Breast epithelium (tissue), 4 donors: ENCODE results near the gene OTUD7B. TPM values are rescaled to one million over a fixed set of nuclear protein-coding genes. Genes with fewer than 3 reads are reported as not detected.

Experiments
- DNase-seq, 2 donors: peaks; one replicate each; pipeline ENCODE4 v3.0.0-alpha.2; 2019; ENCODE audit warnings: low spot score in 2 of 2
- H3K27ac ChIP-seq, 2 donors: fragments of 200-600 bp; sonication (generic) in 1 of 2; one replicate each; pipeline ENCODE4 v1.5.1; 2016 to 2019; ENCODE audit warnings: mild to moderate bottlenecking in 1 of 2
- H3K27me3 ChIP-seq, 2 donors: fragments of 200-600 bp; sonication (generic) in 1 of 2; one replicate each; pipeline versions ENCODE4 v1.5.1 to v1.6.0; 2017 to 2019; ENCODE audit warnings: control low read depth in 1 of 2, mild to moderate bottlenecking in 1 of 2
- H3K36me3 ChIP-seq: fragments of 200-600 bp; one replicate; pipeline ENCODE4 v1.5.1; 2019
- H3K4me1 ChIP-seq, 2 donors: fragments of 200-600 bp; sonication (generic); one replicate each; pipeline ENCODE4 v1.5.1; 2016 to 2019; ENCODE audit warnings: control low read depth in 1 of 2
- H3K4me3 ChIP-seq, 3 donors: fragments of 200-600 bp; sonication (generic); 1 replicate in 2 of 3; 2 replicates in 1 of 3; pipeline ENCODE4 v1.5.1; 2016 to 2019; ENCODE audit warnings: mild to moderate bottlenecking in 3 of 3, moderate library complexity in 2 of 3
- H3K9me3 ChIP-seq, 2 donors: fragments of 200-600 bp; sonication (generic) in 1 of 2; one replicate each; pipeline ENCODE4 v1.5.1; 2016 to 2019; ENCODE audit warnings: control low read depth in 1 of 2
- CTCF ChIP-seq, 3 donors: fragments of 450-650 bp; IDR thresholded peaks; one replicate each; pipeline ENCODE4 v1.5.1; 2016 to 2017; ENCODE audit warnings: antibody characterized with exemption in 3 of 3, mild to moderate bottlenecking in 3 of 3, moderate library complexity in 3 of 3
- POLR2A ChIP-seq: fragments of 450-650 bp; IDR thresholded peaks from one replicate; pipeline ENCODE4 v1.6.1; 2016; ENCODE audit warnings: antibody characterized with exemption, mild to moderate bottlenecking, moderate library complexity
- POLR2AphosphoS5 ChIP-seq, 3 donors: sonication (generic); formaldehyde crosslinking; IDR thresholded peaks; one replicate each; pipeline ENCODE4 v1.6.1; 2017; ENCODE audit warnings: antibody characterized with exemption in 3 of 3
- intact Hi-C: fragments of 100-400 bp; cut with DNase I; formaldehyde crosslinking; loops from one replicate; pipeline ENCODE4 v1.15.1; 2023; ENCODE audit warnings: low total_unique reads
- total RNA-seq, 3 donors: library from RNA; depleted of rRNA; stranded (reverse); fragments of >200 nt; gene quantifications; one replicate each; pipeline ENCODE4 v1.1.0, GENCODE V29; 2016

OTUD7B gene
- total RNA-seq, 3 donors from 2014 or later: 22.0 to 32.8 (median 28.1) TPM

DNA sequence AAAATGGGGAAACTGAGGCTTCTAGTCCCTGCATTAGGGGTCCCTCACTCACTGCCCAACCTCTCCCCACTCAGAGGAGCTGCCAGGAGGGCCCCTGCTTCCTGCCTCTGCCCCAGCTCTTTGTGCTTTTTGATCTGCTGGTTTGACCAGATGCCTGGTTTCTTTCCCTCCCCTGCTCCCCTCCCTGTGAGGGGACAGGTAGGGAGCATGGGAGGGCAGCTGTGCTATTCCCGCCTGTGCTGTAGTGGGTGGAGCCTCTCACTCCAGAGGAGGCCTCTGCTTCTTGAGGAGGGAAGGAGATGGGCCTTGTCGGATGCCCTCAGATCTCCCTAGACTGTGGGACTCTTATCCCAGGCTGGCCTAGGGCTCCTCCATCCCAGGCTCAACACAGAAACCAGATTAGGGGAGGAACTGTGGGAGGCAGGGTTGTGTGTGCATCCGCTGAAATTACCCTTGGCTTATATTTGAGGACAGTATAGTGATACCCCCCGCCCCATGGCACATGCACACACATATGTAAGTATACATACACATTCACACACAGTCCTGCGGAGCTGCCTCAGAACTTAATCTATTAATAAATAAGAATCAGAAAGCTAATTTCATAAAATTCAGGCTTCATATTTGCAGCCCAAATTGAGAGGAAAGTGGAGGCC, 106.6 kb downstream of the OTUD7B start:
- intact Hi-C loops: no loop called here
- TF ChIP-seq POLR2A (no peak), CTCF (IDR thresholded peaks at IDR 0.05) (no peak), POLR2AphosphoS5 (IDR thresholded peaks at IDR 0.05) (no peak)

DNA sequence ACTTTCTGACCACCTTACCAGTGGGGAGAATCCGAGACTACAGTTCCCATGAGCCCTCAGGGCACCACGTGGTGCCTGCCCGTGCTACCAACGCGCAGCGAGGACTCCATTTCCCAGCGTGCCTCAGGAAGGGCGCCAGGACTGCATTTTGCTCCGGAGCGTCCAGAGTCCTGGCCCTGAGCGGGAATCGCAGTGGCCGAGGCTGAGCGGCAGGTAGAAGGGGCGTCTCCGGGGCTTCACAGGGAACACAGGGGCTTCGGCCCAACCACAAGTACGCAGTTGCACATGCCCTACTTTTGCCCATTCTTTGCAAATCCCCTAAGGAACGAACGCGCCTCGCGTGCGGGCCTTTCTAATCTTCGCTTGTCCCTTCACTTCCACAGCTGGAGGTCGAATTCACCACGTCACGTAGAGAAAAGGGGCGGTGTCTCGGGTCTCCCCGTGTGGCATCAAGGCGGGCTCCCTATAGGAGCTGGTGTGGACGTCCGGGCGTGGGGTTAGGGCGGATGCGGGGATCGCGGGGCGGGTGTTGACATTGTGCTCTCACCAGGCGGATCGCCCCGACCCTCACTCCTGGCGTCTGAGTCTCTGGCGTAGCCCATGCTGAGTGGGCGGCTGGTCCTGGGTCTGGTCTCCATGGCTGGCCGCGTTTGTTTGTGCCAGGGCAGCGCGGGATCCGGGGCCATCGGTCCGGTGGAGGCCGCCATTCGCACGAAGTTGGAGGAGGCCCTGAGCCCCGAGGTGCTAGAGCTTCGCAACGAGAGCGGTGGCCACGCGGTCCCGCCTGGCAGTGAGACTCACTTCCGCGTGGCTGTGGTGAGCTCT, 110.9 kb downstream of the OTUD7B start, which contains the start of gene BOLA1:
Gene BOLA1, plus strand, starts transcription at position 109 of the 825 bp plus-strand sequence. Its CDS starts 492 bp downstream, at position 601.
- peak; percentile 94 for DNase-seq
- peak within 1 kb of the TSS; percentile 49 to 75 (median 55) for H3K4me3 ChIP-seq
- peak; percentile 86 to 98 (median 94) for TF ChIP-seq POLR2AphosphoS5 (IDR thresholded peaks at IDR 0.05)
- TF ChIP-seq CTCF (IDR thresholded peaks at IDR 0.05): no peak
- peak; percentile 77 for TF ChIP-seq POLR2A
- H3K4me1 ChIP-seq: peaks cover 0 to 4% of the 10 kb centered on the region in 2 donors
- intact Hi-C loops: no loop called here
- H3K27me3 ChIP-seq: no peaks in the 10 kb centered on the region
- H3K27ac ChIP-seq: peak within 1 kb of the TSS; percentile 90 to 93
- H3K9me3 ChIP-seq: no peaks in the 10 kb centered on the region
- H3K36me3 ChIP-seq: no peaks in the 10 kb centered on the region

More for the DNA sequence above, 106.6 kb downstream of the OTUD7B start:
- DNase-seq: no peak
- Histone ChIP-seq H3K9me3 (no peaks in the 10 kb centered on the region), H3K4me3 (no peak overlapping the region), H3K27me3 (no peaks in the 10 kb centered on the region), H3K4me1 (peaks cover 0 to 4% of the 10 kb centered on the region in 2 donors), H3K36me3 (no peaks in the 10 kb centered on the region), H3K27ac (no peak overlapping the region)

DNA sequence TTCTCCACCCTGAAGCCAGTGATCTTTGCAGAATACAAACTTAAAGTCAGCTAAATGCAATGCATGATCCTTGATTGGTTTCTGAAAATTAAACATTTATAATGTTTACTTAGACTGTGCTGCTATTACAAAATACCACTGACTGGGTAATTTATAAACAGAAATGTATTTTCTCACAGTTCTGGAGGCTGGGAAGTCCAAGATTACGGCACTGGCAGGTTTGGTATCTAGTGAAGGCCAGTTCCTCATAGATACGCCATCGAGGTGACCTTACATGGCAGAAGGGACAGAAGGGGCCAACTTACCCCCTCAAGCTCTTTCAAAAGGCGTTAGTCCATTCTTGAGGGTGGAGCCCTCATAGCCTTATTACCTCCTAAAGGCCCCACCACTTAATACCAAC, 114.0 kb downstream of the OTUD7B start:
- intact Hi-C loops: no loop called here
- Histone ChIP-seq H3K36me3 (no peaks in the 10 kb centered on the region), H3K9me3 (no peaks in the 10 kb centered on the region), H3K27me3 (no peaks in the 10 kb centered on the region), H3K27ac (no peak overlapping the region), H3K4me3 (no peak overlapping the region), H3K4me1 (peaks cover 0 to 4% of the 10 kb centered on the region in 2 donors)
- DNase-seq: no peak
- TF ChIP-seq CTCF (IDR thresholded peaks at IDR 0.05): no peak
- TF ChIP-seq POLR2AphosphoS5 (IDR thresholded peaks at IDR 0.05): no peak
- TF ChIP-seq POLR2A: no peak

GRCh38 chr1:149888999-149889289, 121.6 kb downstream of the OTUD7B start:
- TF ChIP-seq POLR2AphosphoS5 (IDR thresholded peaks at IDR 0.05) (no peak), POLR2A (no peak), CTCF (IDR thresholded peaks at IDR 0.05) (no peak)
- Histone ChIP-seq H3K36me3 (no peaks in the 10 kb centered on the region), H3K27ac (peak overlapping the region; percentile 99 to 100), H3K4me1 (peaks cover 0 to 7% of the 10 kb centered on the region in 2 donors), H3K9me3 (no peaks in the 10 kb centered on the region), H3K4me3 (peak overlapping the region; percentile 69 to 83 (median 78)), H3K27me3 (no peaks in the 10 kb centered on the region)
- intact Hi-C loops: no loop called here
- DNase-seq: peak in 1 of 2 donors; percentile 53
